ENCODE results near the gene NR4A2. TPM values are rescaled to one million over a fixed set of nuclear protein-coding genes. Genes with fewer than 3 reads are reported as not detected.

The NR4A2 gene
- total RNA-seq (2014; rRNA removed; shearing (Covaris generic)) = 0.06 TPM in 1 of 2 replicates, not detected in the other

GRCh38 chr2:156332534-156333273 lies at the start of gene NR4A2:
Gene NR4A2, minus strand, starts transcription at chr2:156332721. Its CDS starts 2,535 bp downstream, at chr2:156330186.
- DNase-seq (ENCODE audit: low read depth) = peak; percentile 87

- no peak for DNase-seq (ENCODE audit: low read depth)
These were observed 47.7 kb upstream of the NR4A2 start for GRCh38 chr2:156380117-156380645.

- DNase-seq (ENCODE audit: low read depth) = no peak
These were observed 47.2 kb upstream of the NR4A2 start for GRCh38 chr2:156379714-156380113.

- no peak for DNase-seq (ENCODE audit: low read depth)
These were observed 46.5 kb upstream of the NR4A2 start for GRCh38 chr2:156379071-156379470.

GRCh38 chr2:156366753-156367152 lies 34.2 kb upstream of the NR4A2 start:
- no peak for DNase-seq (ENCODE audit: low read depth)

GRCh38 chr2:156363141-156363540 lies 30.6 kb upstream of the NR4A2 start:
- DNase-seq (ENCODE audit: low read depth) = no peak

GRCh38 chr2:156356014-156356754 lies 23.7 kb upstream of the NR4A2 start:
- peak; percentile 9 for DNase-seq (ENCODE audit: low read depth)

- no peak for DNase-seq (ENCODE audit: low read depth)
These were observed 20.4 kb upstream of the NR4A2 start for GRCh38 chr2:156352911-156353310.

- DNase-seq (ENCODE audit: low read depth) = no peak
These were observed 18.0 kb upstream of the NR4A2 start for GRCh38 chr2:156350374-156351142.

- no peak for DNase-seq (ENCODE audit: low read depth)
These were observed 17.1 kb upstream of the NR4A2 start for GRCh38 chr2:156349605-156350004.

- no peak for DNase-seq (ENCODE audit: low read depth)
These were observed 16.6 kb upstream of the NR4A2 start for GRCh38 chr2:156349161-156349560.

GRCh38 chr2:156347431-156347830 lies 14.9 kb upstream of the NR4A2 start:
- DNase-seq (ENCODE audit: low read depth) = no peak

GRCh38 chr2:156346731-156347130 lies 14.2 kb upstream of the NR4A2 start:
- DNase-seq (ENCODE audit: low read depth) = no peak

GRCh38 chr2:156345582-156345981 lies 13.1 kb upstream of the NR4A2 start:
- DNase-seq (ENCODE audit: low read depth) = no peak

GRCh38 chr2:156343940-156344301 lies 11.4 kb upstream of the NR4A2 start:
- no peak for DNase-seq (ENCODE audit: low read depth)

- no peak for DNase-seq (ENCODE audit: low read depth)
These were observed 10.8 kb upstream of the NR4A2 start for GRCh38 chr2:156343096-156343939.

- peak; percentile 92 for DNase-seq (ENCODE audit: low read depth)
These were observed 10.0 kb upstream of the NR4A2 start for GRCh38 chr2:156342254-156343095.

GRCh38 chr2:156341452-156342253 lies 9.1 kb upstream of the NR4A2 start:
- peak; percentile 95 for DNase-seq (ENCODE audit: low read depth)

GRCh38 chr2:156340804-156341451 lies 8.4 kb upstream of the NR4A2 start:
- DNase-seq (ENCODE audit: low read depth) = no peak
